GM18909 (cell line): ENCODE data around the gene ROBO1.
"Not testable (repeated sequence)": the region's sequence is repeated elsewhere in the genome, so short reads cannot be mapped to it uniquely, and the experiment has no call there.

Source experiments
- ATAC-seq: cut with Tn5 transposase; IDR thresholded peaks from one replicate; pipeline ENCODE4 v1.9.1; 2021; ENCODE audit warnings: mild to moderate bottlenecking; ENCODE audit not compliant: unreplicated experiment, poor library complexity

The ROBO1 gene

GRCh38 chr3:78792733-78793132, 975.1 kb downstream of the ROBO1 start:
- ATAC-seq, result no peak

DNA sequence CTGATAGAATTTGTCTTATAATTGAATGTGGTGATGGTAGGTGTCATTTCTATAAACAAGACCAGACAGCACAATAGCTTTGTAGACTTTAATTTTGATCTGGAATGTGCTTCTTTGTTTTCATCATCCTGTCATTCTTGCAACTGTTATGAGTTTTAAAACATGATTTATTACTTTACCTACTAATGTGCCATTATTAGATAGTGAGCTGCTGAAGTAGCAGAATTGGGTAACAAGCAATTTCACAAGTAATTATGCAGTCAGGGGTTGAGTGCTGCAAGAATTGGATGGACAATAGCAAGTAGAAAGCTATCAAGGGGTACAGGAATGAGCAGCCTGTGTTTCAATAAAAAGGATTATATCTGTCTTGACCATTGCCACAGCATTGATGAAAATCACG, 975.6 kb downstream of the ROBO1 start:
- no peak for ATAC-seq

DNA sequence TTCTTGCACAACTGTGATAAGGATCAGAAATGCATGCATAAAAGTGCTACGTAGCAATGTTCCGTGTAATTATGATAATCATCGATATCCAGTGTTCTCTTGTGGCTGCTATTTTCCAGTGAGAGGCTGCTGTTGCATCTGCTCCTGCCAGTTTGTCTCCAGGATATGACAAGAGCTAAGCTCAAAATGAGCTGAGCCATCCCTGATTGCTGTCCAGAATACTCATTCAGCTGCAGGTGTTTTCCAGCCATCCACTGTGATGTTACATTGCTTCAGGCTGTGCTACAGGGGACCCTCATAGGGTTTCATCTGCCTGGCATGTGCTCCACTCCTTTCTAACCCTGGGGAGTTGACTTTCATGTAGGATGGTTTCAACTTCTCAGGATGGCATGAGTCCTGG, 976.0 kb downstream of the ROBO1 start:
- no peak for ATAC-seq

- ATAC-seq, result no peak
Observed at GRCh38 chr3:78788839-78789238, 979.0 kb downstream of the ROBO1 start.

GRCh38 chr3:78785004-78785403, 982.8 kb downstream of the ROBO1 start:
- ATAC-seq, result no peak

- no peak for ATAC-seq
Observed at GRCh38 chr3:78781351-78781750, 986.4 kb downstream of the ROBO1 start.

GRCh38 chr3:78765671-78766485, 1001.9 kb downstream of the ROBO1 start:
- no peak for ATAC-seq

DNA sequence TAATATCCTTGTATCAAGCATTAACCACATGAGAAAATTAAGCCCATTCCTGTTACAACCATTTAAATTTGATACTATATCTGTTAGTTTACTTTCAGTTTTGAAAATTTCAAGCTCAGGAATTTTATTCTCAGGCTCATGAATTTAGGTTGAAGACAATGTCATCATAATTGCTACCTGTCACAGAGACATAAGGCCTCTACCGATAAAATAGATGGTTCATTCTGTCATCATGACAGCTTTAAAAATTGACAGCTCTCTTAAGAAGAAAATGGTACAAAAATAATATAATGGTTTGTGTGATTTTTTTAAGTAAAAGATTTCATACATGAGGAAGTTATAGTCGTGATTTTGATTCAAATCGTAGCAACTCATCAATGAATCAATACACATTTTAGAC, 1003.2 kb downstream of the ROBO1 start:
- ATAC-seq, result no peak

DNA sequence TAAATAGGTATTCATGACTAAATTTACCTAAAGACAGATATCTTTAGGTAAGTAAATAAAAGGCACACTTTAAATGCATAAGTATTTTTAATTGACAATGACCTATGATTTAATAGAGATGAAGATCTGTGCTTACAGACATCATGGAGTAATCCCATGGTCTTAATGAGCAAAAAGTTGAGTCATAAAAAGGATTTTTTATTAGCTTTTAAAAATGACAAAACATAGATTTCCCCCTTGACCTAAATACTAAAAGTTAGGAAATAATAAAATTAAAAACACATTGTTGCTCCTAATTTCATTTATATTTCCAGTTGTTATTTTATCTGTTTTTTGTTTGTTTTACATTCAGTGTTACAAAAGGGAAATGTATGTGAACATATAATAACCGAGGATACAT, 1005.7 kb downstream of the ROBO1 start:
- ATAC-seq, result no peak

DNA sequence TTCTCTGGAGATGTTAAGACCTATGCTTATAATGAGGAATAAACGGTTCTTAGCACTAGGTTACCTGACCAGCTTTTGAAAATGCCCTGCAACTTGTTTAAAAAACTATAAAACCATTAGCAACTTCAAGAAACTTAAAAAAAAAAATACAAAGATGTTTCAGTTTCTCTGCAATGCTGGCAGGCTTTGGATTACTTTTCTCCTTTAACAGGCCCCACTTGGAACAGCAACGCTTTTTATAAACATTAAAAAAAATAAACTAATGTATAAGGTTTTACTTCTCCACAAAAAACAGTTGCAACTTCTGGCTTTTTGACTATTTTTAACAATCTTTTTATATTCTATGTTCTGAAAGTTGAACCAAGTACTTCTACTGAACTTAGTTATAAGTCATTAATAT, 1006.7 kb downstream of the ROBO1 start:
- ATAC-seq, result no peak

DNA sequence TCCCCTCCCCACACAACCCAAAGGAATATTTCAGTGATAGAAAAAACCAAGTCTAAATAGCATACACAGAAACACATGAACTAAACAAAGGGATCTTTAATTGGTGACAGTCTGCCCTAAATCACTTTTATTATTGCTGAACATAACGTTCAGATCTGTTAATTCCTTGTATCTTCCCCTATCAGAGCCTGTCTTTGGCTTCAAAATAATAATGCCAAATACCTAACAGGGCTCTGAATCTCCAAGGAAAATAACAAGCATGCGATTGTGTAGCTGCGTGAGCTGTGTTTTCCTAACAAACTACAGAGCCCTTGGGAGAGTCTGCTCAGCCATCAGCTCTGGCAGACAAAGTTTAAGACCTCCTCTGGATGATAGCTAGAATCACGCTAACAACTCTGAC, 1010.1 kb downstream of the ROBO1 start:
- no peak for ATAC-seq

- no peak for ATAC-seq
Observed at GRCh38 chr3:78754066-78754743, 1013.6 kb downstream of the ROBO1 start.

DNA sequence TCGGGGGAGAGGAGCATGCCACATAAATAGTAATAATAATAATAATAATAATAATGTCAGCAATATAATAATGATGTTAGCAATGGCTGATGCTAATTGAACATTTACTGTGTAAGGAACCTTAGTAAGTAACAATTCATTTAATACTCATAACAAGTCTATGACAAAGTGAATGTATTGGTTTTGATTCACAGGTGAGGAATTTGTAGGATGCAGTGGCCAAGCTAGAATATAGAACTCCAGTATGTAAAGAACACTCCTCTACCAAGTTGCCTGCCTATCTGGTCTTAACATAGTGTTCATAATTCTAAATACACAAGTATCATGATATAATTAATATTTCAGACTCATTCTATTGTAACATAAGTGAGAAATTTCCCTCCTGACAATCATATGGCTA, 1016.5 kb downstream of the ROBO1 start:
- no peak for ATAC-seq

GRCh38 chr3:78750291-78750690, 1017.5 kb downstream of the ROBO1 start:
- ATAC-seq, result not testable (repeated sequence)

GRCh38 chr3:78749056-78749455, 1018.7 kb downstream of the ROBO1 start:
- no peak for ATAC-seq

DNA sequence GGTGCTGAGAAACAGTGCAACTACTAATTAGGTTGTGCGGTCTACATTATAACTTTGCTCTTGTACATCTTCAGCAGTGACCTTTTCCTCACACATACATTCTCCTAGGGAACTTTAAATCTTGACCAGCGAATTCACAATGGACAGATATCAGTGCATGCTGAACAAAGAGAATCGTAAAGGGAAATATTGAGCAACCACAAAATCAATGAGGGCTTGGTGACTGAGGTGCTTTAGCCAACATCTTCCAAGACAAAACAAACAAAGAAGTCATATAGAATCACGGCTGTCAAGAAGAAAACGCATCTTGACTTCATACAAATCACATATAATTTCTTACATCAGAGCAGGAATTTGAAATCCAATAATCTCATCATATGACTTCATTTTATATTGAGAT, 1022.0 kb downstream of the ROBO1 start:
- ATAC-seq, result no peak

GRCh38 chr3:78742491-78742890, 1025.3 kb downstream of the ROBO1 start:
- no peak for ATAC-seq

DNA sequence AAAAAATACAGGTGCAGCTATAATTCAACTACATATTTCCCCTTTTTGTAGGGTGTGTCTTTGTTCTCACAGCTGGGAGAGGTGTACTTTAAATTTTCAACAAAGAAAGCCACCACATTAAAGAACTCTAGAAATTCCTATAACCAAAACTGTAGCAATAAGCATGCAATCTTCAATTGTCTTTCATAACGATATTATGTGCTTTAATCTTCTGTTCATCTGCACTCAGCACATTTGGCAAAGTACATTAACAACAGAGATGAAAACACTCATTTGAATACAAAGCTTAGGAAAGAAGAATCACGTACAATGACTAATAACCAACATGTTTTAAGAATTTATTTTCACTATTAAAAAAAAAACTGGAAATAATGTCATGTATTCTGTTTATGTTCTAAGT, 1025.8 kb downstream of the ROBO1 start:
- no peak for ATAC-seq

- no peak for ATAC-seq
Observed at GRCh38 chr3:78741066-78741645, 1026.6 kb downstream of the ROBO1 start.

GRCh38 chr3:78738833-78739232, 1029.0 kb downstream of the ROBO1 start:
- ATAC-seq, result no peak

DNA sequence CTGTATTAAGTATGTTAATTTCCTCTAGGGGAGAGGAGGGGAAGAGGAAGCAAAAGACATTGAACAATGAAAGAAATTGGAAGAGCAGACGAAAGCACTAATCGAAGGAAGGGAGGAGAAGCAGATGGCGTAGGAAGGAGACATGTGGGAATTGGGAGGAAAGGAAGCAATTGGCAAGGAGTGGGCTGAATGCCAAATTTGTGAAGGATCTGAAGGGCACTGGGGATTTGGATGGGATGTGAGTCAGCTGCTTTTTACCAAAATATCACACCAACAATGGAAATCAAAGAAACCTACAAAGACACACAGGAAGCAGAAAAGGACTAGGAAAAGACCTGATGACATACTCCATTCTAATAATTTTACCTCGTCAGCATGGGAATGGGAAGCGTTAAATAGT, 1029.8 kb downstream of the ROBO1 start:
- ATAC-seq, result no peak

DNA sequence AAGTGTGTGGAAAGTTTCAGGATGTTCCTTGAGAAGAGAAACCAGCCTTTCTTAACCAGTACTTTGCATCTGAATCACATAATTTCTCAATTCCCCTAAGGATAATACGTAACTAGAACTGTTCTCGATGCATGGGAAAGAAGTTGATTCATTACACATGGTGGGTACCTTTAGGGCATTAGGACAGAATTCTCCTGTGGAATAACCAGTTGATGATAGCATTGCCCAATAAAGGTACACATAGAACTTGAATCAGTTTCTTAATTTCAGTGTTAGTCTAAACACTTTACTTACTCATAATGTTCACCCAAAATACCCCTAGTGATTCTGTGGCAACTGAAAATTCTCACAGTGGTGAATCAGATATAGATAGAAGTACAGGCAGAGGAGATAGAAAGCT, 1030.9 kb downstream of the ROBO1 start:
- ATAC-seq, result no peak
